Epithelial cell of proximal tubule (primary cell): Measurements from ENCODE around the gene CCDC148. TPM values are rescaled to one million over a fixed set of nuclear protein-coding genes. Genes with fewer than 3 reads are reported as not detected.

ENCODE experiments used
- DNase-seq: peaks from one replicate; pipeline ENCODE4 v3.0.0-alpha.2; 2011; ENCODE audit warnings: low read depth
- H3K4me3 ChIP-seq: 2 replicates; pipeline ENCODE4 v1.5.1; 2011; ENCODE audit warnings: low read depth, mild to moderate bottlenecking, low read length
- CTCF ChIP-seq: conservative IDR thresholded peaks from 2 replicates; pipeline ENCODE4 v1.5.1; 2012; ENCODE audit warnings: low read depth, mild to moderate bottlenecking, low read length
- total RNA-seq: library from RNA; depleted of rRNA; stranded (reverse); fragments of >200 nt; gene quantifications from 2 replicates; pipeline ENCODE4 v1.2.3, GENCODE V29; 2015

The CCDC148 gene
- total RNA-seq, 1 donor from 2014 or later, result 0.86 TPM

DNA sequence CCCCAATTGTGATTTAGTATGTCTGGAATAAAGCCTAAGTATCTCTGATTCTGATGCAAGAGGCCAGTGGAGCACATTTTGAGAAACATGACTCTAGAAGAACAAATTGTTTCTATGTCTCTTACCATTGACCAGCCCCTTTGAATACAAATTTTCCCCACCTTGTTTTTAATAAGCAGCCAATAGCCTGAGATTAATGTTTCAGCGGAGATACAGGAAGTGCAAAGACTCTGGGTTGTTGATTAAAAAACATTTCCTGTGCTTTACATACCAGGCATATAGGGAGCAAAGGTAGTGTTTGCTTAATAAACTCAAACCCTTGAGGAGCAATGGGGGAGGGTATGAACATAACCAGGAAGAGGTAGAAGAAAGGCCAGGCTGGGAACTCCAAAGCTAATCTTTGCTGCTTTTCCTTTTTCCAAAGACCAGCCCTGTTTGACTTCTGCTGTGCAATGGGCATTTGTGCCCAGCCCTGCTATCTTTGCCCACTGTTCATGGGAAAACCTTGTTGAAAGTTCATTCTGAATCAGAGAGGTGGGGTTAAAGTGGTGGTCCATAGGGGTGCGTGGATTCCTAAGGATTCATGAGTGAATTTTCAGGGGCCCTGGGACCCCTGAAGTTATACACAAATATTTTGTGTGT lies 325.6 kb downstream of the CCDC148 start:
- H3K4me3 ChIP-seq, result no peak overlapping the region
- DNase-seq, result peak; percentile 87
- TF ChIP-seq CTCF, result no peak

GRCh38 chr2:158129037-158129436 lies 327.5 kb downstream of the CCDC148 start:
- no peak overlapping the region for H3K4me3 ChIP-seq
- DNase-seq, result no peak
- TF ChIP-seq CTCF, result no peak

DNA sequence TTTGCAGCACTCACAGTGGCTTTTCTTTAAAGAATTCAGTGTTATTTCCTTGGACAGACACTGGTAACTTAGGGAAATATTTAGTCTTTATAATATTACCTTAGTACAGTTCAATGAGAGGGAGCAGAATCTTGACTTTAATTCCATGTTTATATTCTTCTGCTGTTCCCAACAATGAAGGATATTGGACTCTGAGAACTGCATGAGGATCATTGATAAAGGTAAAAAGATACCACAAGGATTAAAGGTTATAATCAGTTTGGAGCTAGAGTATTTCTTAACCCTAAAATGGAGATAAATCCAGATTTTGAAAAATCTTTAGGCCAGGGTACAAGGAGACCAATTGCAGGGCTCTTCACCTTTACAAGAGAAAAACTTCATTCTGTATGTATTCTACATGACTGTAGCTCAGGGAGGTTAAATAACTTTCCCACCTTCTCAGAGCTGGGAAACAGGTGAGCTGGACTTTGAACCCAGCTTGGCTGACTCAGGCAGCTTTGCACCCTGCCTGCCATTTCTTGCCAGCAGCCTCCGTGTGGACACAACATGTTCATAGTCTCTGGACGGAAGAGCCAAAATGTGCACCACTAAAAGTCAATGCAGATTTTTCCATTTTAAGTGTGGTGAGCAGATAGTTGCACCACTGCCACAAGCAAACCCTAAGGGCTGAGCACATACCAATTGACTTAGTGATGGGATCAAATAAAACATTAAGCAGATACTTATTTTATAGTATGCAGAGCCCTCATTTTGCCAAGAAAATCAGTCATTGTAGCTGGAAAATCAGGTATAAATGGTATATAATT lies 328.2 kb downstream of the CCDC148 start:
- H3K4me3 ChIP-seq, result no peak overlapping the region
- no peak for DNase-seq
- TF ChIP-seq CTCF, result no peak

DNA sequence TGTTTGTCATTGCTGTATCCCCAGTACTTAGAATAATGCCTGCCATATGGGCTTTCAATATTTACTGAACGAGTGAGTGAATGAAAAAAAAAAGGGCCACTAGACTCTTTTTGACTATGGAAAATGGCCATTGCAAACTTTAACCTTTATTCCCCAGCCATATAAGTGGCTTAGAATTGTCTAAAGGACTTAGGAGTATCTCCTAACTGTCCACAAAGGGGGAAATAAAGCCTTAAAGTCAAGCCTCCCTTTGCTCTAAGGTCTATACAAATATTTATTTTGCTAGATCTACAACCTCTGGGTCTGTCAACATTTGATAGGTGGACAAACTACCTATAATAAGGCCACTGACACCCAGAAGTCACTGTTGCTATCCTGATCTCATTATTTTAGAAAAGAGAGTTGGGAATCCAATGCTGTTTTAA lies 329.2 kb downstream of the CCDC148 start:
- no peak overlapping the region for H3K4me3 ChIP-seq
- DNase-seq, result no peak
- TF ChIP-seq CTCF, result no peak

GRCh38 chr2:158125756-158126498 lies 330.6 kb downstream of the CCDC148 start:
- H3K4me3 ChIP-seq, result no peak overlapping the region
- peak; percentile 6 for TF ChIP-seq CTCF
- DNase-seq, result peak; percentile 60

GRCh38 chr2:158124896-158125295 lies 331.7 kb downstream of the CCDC148 start:
- H3K4me3 ChIP-seq, result no peak overlapping the region
- no peak for DNase-seq
- TF ChIP-seq CTCF, result no peak

Other genes starting within 250 kb of the CCDC148 start
- 39.3 and 41.0 TPM in 2 replicates for gene PKP4, start 199 bp upstream of the CCDC148 start, total RNA-seq